ENCODE measurements around the gene FASLG.
"Not testable (repeated sequence)": the region's sequence is repeated elsewhere in the genome, so short reads cannot be mapped to it uniquely, and the experiment has no call there.

Gene FASLG

DNA sequence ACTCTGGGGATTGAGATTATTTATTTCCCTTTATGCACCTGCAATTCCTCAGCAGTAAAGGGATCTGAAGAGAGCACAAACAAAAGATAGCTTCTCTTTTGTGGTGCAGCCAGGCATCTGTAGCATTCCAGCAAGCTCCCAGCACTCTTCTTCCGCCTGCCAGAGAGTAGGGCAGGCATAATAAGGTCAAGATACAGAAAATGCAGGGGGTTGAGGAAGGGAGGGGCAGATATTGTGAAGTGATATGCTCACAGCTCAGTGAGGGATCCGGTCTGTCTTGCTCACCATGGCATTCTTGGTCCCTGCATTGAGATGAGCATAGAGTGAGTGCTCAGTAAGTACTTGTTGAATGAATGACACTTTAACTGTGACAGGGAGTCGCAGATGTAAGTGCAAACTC, 23.9 kb downstream of the FASLG start:
- DNase-seq (ENCODE audit: low read depth): no peak

DNA sequence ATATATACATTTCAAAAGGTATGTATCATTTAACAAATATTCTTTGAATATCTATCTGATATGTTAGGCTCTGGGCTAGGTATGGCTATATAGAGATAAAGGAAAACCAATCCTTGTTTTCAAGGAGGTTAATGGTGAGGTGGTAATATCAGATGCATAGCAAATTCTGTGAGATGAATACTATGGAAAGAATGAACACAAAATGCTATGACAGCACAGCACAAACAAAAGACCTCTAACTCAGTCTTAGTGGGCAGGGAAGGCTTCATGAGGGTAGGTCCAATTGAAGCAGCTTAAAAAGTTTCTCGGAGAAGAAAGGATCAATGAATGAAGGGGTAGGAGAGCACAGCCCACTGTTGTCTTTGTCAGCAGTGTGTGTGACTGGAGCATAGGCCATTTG, 27.2 kb downstream of the FASLG start:
- DNase-seq (ENCODE audit: low read depth): no peak

DNA sequence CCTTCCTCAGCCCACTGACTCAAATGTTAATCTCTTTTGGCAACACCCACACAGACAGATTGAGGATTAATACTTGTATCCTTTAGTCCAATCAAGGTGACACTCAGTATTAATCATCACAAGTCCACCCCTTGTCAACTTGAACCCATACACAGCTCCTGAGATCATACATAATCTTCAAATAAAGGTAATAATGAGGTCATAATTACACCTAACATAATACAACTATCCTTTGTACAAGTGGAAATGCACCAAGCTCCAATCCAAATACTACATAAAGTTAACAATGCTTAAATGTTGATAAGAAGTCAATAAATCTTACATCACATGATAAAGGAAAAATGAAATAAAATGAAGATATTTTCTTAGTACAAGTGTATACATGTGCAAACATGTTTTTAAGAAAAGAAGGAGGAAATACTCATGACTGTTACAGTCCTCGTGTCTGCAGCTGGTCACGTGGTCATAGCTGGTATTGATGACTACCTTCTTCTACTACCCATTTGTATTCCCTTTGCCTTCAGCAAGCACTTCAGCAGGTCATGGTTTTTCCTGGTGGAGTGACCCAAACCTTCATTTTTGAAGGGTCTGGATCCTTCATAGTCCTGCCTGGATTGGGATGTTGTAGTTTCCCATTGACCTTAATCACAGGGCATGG, 29.7 kb downstream of the FASLG start:
- not testable (repeated sequence) for DNase-seq (ENCODE audit: low read depth)

DNA sequence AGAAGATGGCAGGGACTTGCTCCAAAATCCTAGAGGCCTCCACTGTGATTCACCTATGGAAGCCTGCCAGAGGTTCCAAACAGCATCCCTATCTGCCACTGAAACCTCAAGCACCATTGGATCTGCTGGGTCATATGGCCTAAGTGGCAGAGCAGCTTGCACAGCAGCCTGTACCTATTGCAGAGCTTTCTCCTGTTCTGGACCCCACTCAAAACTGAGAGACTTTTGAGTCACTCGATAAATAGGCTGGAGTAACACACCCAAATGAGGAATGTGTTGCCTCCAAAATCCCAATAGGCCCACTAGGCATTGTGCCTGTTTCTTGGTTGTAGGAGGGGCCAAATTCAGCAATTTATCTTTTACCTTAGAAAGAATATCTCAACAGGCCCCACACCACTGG, 32.0 kb downstream of the FASLG start:
- not testable (repeated sequence) for DNase-seq (ENCODE audit: low read depth)

DNA sequence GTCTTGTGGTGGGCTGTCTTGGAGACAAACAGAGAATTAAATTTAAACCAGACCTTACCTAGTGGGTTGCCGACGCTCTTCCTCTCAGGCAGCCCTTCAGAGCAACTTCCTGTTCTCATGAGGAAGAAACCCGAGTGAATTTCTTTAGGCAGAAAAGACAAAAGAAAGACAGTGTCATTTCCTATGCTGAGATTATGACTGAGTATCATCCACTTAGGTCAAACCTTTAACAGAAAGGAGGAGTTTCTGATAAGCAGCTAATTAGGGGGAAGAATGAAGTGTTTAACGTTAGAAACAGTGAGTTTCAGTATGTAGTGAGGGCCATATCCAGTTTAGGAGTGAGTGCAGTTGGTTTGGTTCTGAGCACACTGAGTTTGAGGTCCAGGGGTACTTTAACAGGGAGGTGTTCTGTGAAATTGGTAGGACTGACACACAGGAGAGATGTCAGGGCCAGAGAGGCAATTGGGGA, 38.7 kb downstream of the FASLG start:
- DNase-seq (ENCODE audit: low read depth): no peak

DNA sequence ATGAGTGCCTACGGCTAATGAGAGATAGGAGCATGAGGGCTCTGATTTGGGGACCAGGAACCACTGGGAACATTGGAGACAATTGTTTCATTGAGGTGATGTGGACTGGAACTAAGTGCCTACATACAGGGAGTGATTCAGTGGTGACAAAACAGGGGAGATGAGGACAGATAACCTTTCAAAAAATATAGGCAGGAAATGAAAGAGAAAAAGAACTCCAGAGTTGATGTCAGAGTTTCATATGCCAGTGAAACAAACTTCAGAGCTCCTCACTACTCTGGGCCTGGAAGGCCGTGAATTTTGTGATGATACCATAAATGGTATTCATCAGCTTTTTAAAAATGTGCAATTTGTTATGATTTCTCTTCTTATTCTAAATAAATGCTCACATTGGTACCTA, 39.3 kb downstream of the FASLG start:
- no peak for DNase-seq (ENCODE audit: low read depth)

DNA sequence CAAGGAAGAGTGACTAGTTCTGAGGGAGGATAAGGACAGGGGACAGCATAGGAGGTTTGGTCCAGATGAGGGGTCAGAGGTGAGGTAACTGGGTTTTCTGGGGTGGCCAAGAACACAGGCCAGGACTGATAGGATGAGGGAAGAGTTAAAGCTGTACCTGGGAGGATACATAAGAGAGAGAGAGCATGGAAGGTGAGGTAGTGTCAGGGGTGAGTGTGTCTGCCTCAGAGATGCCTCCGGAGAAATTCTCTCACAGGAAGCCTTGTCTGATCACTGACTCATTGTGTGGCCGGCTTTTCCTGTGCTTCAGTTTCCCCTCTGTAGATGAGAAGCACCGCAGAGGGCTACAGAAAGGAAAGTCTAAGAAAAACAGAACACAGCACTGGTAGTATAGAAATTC, 40.2 kb downstream of the FASLG start:
- peak; percentile 50 for DNase-seq (ENCODE audit: low read depth)

DNA sequence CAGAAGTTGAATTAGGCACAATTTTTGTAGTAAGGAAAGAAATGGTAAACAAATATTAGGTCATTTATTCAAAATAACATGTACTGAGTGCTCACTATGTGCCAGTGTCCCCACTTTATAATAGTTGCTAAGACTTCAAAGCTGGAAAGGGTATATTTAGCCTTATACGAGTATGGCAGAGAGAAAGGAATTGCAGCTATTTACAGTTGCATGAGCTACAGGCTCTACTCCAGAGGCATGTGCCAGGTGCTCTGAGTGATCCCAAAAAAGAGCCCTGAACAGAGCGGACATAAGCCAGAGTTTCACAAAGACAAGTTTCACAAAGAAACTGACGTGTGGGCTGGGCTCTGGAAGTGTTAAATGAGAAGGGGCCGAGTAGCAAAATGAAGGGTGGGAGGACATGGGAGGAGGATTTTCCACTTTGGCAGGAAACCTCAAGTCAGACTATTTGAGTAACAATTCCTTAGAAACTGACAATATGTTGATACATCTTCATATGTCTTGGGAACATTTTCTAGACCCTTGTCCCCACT, 40.9 kb downstream of the FASLG start:
- no peak for DNase-seq (ENCODE audit: low read depth)

DNA sequence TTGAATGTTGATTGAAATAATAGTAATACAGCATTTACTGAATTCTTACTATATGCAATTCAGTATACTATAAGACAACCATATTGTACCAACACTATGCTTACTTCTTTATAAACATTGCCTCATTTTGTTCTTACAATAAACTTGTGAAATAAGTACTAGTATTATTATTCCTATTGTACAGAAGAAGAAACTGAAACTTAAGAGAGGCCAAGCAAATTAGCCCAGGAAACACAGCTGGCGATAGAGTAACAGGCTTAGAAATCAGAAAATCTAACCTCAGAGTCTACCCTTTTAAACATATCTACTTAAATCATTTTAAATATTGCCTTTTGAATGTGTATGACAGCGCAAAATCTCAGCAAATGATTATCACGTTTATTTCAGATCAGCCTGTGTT, 41.7 kb downstream of the FASLG start:
- DNase-seq (ENCODE audit: low read depth): no peak

DNA sequence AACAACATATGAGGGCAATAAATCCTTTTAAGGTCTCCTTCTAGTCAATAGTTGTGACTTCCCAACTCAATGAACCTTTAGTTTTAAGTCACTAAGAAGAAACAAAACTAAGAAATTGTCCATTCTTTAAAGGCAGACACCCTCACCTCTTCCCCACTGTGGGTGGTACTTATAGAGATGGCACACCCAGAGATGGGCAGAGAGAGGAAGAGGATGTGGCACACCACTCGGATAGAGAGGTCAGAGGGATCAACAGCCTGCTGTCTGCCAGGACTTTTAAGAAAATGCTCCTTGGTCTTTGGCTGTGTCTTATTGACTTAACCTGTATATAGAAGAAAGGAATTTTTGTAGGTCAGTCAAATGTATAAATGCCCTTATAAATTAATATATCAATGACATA, 45.1 kb downstream of the FASLG start:
- DNase-seq (ENCODE audit: low read depth): no peak

DNA sequence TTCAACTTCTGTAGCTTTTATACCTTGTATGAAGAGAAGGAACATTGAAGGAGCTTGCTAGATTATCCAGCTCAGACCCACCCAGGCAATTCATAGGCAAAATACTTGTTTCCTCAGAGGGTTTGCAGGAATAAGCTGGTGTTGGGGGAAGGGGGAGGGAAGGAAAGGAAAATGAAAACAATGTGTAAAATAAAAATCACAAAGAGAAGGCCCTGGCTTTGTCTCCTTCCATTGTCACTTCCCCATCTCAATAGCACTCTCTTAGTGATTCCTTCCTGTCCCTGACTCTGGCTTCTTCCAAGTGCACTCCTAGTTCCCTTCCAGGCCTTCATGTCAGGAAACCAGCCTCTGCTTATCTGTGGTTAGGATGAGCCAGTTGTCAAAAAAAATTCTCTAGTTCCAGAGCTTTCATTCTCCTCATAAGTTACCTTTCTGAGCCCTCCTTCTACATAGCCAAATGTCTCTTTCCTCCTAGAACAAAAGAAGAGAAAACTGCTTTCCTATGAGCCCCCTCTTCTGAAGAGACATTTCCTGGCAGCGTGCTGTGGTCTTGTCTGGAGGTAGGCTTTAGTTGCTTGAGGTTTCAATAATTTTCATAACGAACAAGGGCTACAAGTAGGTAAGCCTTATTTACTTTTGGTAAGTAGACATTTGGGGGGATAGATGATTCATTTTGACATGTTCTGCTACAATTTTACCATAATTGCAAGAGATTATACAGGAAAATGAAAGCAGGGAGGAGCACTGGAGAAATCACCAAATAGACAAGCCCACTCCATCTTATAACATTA, 45.7 kb downstream of the FASLG start:
- no peak for DNase-seq (ENCODE audit: low read depth)

DNA sequence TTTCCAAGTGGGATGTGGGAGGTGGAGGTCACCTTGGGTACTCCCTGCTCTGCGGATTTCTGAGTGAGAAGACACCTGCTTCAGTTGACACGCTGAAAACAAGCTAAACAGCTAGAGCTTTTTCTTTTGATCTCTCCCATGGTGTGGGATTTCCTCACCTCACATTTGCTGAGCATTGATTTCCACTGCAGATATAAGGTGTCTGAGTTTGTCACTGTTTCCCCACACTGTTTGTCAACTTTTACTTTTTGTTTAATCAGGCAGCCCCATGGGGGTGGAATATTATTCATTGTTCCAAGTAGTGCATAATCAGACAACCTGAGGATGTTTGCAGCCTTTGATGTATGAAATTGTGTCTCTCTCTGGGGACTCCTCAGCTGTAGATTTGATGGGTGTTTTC, 49.5 kb downstream of the FASLG start:
- DNase-seq (ENCODE audit: low read depth): no peak

DNA sequence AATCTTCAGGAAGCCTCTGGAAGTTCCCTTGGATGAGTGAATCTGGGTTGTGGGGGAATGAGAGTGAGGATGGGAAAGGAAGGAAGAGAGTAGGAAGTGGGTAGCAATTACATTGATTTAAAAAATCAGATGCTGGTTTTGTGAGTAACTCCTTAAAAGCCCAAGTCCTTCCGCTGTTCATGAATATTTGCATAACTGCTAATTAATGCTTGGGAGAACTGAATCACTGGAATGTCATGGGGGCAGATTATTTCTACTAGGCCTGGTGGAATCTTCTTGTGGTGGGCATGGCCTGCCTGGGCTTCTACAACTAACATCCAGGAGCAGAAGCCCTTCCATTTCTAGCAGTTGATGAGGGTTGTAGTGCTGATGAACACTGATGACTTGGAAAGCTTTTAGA, 52.7 kb downstream of the FASLG start:
- DNase-seq (ENCODE audit: low read depth): no peak

DNA sequence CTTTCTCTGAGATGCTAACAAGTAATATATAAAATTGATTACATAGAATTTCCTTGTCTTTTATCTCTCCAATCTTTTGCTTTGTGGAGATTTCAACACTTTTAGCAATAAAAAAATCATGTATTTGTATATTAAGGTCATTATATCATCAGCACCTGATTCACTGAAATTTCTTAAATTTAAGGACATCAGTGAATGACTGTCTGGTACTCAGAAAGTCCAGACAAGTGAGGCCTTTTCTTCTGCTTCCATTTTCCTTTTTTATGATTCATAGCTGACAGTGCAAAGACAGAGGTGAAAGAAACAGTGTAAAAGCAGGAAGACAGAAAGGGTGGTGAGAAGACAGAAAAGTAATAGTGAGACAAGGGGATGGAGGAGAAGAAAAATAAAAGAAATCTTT, 54.6 kb downstream of the FASLG start:
- DNase-seq (ENCODE audit: low read depth): no peak
